ENCODE data around the gene SHISA7.
A peak's percentile ranks its signal among the peaks of the same experiment; 100 is the strongest.
"Not testable (repeated sequence)": the region's sequence is repeated elsewhere in the genome, so short reads cannot be mapped to it uniquely, and the experiment has no call there.

Gene SHISA7

DNA sequence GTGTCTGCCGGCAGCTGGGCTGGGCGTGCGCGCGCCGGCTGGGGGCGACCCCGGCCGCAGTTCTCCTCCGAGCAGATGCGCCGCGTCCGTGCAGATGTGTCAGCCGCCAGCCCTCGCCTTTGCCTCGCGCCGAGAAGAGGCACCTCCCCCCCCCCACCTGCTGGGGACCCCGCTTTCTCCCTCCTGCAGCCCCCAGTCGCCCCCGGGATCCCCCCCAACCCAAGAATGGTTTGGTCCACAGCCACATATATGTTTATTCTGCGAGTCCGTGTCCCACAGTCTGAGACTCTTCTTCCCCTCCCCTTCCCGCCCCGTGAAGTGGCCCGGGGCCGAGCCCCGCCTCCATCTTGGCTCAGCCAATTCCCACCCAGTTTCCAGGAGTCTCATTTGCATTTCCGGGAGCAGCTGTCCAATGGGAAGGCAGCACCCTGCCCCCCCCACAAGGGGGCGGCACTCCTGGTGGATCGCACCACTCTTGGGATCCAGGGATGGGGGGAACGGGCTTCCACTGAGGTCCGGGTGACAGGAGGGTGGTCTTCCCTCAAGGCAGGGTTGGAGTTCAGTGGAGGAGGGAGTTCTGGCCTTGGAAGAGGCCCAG lies 9.7 kb upstream of the SHISA7 start:
- TF ChIP-seq POLR2A (IDR thresholded peaks at IDR 0.05; ENCODE audit: low read length) (no peak), GATA1 (IDR thresholded peaks at IDR 0.05; ENCODE audit: low read depth, low read length) (no peak)
- DNase-seq = peak; percentile 85 to 88

DNA sequence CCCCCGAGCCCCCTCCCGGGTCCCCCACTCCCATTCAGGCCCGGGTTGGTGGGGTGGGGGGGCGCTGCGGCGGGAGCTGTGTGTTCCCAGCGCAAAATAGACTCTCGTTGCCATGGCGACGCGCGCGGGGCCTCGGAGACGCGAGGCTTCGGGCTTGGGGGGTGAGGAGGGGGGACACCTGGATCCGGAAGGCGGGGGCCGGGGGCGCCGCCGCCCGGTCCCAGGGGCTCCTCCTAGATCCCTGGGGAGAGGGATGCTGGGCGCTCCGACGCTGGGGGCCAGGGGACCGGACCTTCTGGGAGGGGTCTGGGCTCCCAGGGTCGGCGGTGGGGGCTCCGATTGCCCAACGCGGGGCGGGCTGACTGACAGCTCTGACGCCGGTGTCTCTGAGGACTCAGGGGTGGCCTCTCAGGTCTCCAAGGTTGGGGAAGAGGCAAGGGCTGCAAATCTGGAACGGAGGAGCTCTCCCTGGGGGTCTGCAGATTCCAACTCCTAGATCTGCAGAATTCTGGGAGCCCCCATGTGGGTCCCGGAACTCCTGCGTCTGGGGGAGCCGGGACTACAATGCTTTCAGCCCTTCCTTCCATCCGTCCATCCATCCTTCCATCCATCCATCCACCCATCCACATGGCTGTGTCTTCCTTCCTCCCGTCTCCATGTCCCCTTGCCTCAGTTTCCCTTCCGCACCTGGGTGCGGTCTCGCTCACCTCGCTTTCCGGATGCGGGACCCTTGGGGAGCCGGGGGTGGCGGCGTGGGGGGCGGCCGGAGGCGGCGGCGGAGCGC lies 9.1 kb upstream of the SHISA7 start:
- TF ChIP-seq GATA1 (IDR thresholded peaks at IDR 0.05; ENCODE audit: low read depth, low read length) = no peak
- no peak for TF ChIP-seq POLR2A (IDR thresholded peaks at IDR 0.05; ENCODE audit: low read length)
- DNase-seq = no peak

DNA sequence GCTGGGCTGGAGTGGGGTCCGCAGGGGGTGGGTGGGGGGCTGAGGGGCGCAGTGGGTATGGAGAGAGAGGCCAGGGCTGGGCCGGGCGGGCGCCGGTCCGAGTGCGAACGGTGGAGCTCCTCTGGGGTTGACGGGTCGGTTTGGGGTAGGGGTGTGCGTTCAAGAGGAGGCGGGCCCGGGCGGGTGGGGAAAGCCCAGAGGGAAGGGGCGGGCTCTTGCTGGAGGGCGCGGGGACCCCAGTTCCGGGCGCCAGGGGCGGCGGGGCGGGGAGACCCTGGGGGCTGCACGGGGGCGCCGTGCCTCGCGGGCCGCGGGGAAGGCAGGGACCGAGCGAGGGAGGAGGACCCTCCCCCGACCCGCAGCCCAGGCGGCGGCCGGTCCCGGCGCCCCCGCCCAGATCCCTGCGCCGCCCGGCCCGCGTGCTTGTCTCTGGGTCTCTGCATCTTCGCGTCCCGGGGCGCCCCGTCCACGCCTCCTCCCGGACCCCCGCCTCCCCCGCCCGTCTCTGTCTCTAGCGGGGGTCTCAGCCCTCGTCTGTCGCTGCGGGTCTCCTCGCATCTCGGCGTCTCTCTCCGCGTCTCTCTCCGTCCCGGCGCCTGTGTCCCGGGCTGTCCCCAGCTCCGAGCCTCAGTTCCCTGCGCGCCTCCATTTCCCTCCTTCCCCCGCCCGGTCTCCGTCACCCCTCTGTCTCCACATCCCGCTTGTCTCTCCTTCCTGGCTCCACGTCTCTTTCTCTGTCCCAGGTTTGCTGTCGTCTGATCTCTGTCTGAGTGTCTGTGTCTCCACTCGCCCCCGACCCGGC lies 8.3 kb upstream of the SHISA7 start:
- DNase-seq = no peak
- TF ChIP-seq GATA1 (IDR thresholded peaks at IDR 0.05; ENCODE audit: low read depth, low read length) = no peak
- TF ChIP-seq POLR2A (IDR thresholded peaks at IDR 0.05; ENCODE audit: low read length) = no peak

- peak; percentile 5 for TF ChIP-seq POLR2A (IDR thresholded peaks at IDR 0.05; ENCODE audit: low read length)
- no peak for TF ChIP-seq GATA1 (IDR thresholded peaks at IDR 0.05; ENCODE audit: low read depth, low read length)
- DNase-seq = no peak
These were observed 6.4 kb upstream of the SHISA7 start for GRCh38 chr19:55449469-55449868.

DNA sequence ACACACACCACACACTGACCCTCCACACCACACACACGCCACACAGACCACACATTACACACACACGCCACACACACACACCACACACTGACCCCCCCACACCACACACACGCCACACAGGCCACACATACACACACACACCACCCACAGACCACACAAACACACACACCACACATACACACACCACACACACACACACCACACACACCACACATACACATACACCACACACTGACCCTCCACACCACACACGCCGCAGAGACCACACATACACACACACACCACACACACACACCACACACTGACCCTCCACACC lies 5.0 kb upstream of the SHISA7 start:
- DNase-seq = not testable (repeated sequence)

GRCh38 chr19:55447421-55448174 lies 4.5 kb upstream of the SHISA7 start:
- no peak for TF ChIP-seq GATA1 (IDR thresholded peaks at IDR 0.05; ENCODE audit: low read depth, low read length)
- no peak for TF ChIP-seq POLR2A (IDR thresholded peaks at IDR 0.05; ENCODE audit: low read length)
- peak; percentile 69 to 88 for DNase-seq

GRCh38 chr19:55446060-55446459 lies 3.0 kb upstream of the SHISA7 start:
- DNase-seq = no peak
- TF ChIP-seq GATA1 (IDR thresholded peaks at IDR 0.05; ENCODE audit: low read depth, low read length) = no peak
- no peak for TF ChIP-seq POLR2A (IDR thresholded peaks at IDR 0.05; ENCODE audit: low read length)

DNA sequence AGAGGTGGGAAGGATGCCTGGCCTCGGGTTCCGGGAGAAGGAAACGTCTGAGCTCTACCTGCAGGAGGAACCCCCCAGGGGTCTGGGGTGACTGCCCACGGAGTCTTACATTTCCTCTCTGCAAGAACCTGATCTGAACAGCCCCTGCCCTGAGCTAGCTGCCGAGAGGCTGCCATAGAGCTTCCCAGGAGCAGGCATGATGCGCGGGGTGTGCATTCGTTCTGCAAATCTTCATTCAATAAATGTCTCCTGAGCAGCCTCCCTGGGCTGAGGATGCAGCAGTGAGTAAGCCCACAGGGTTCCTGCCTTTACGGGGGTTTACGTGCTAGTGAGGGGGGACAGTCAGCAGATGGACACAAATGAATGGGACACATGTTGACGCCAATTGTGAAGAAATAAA lies 1.5 kb upstream of the SHISA7 start:
- TF ChIP-seq GATA1 (IDR thresholded peaks at IDR 0.05; ENCODE audit: low read depth, low read length) = no peak
- DNase-seq = no peak

GRCh38 chr19:55443824-55444480 lies 852 bp upstream of the SHISA7 start:
- DNase-seq = peak; percentile 89 to 98
- TF ChIP-seq GATA1 (IDR thresholded peaks at IDR 0.05; ENCODE audit: low read depth, low read length) (peak; percentile 86), POLR2A (IDR thresholded peaks at IDR 0.05; ENCODE audit: low read length) (peak; percentile 73)

GRCh38 chr19:55442372-55442961 lies 633 bp downstream of the SHISA7 start:
- no peak for TF ChIP-seq POLR2A (IDR thresholded peaks at IDR 0.05; ENCODE audit: low read length)
- no peak for TF ChIP-seq GATA1 (IDR thresholded peaks at IDR 0.05; ENCODE audit: low read depth, low read length)
- DNase-seq = peak; percentile 65 to 74

GRCh38 chr19:55441692-55442321 lies 1.3 kb downstream of the SHISA7 start:
- DNase-seq = peak; percentile 67 to 76
- TF ChIP-seq POLR2A (IDR thresholded peaks at IDR 0.05; ENCODE audit: low read length) (peak; percentile 40), GATA1 (IDR thresholded peaks at IDR 0.05; ENCODE audit: low read depth, low read length) (no peak)

DNA sequence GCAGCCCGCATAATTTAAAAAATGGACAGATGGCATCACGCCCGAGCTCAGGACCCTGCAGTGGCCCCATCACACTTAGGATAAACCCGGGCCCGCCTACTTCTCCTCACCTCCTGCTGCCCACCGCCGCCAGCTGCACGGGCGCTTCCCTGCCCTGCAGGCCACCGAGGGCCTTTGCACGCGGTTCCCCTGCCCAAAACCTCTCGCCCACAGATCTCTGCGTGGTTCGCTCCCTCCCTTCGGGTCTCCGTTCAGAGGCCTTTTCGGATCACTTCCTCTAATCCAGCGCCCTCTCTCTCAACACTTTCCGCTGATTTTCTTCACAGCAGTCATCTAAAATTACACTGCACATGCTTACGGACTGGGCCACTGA lies 1.8 kb downstream of the SHISA7 start:
- no peak for DNase-seq
- TF ChIP-seq POLR2A (IDR thresholded peaks at IDR 0.05; ENCODE audit: low read length) (no peak), GATA1 (IDR thresholded peaks at IDR 0.05; ENCODE audit: low read depth, low read length) (no peak)
